VCaP (cell line): ENCODE measurements around the gene UPF2.
"Not testable (repeated sequence)": the region's sequence is repeated elsewhere in the genome, so short reads cannot be mapped to it uniquely, and the experiment has no call there.

Experiments
- H3K27ac ChIP-seq: fragments of 450-650 bp; 2 replicates; pipeline ENCODE4 v1.5.1; 2017
- TF ChIP-seq, protein P1 (sequence below): fragments of 450-650 bp; conservative IDR thresholded peaks from 2 replicates; pipeline ENCODE4 v1.5.1; 2017; ENCODE audit warnings: mild to moderate bottlenecking, moderate library complexity

The UPF2 gene

DNA sequence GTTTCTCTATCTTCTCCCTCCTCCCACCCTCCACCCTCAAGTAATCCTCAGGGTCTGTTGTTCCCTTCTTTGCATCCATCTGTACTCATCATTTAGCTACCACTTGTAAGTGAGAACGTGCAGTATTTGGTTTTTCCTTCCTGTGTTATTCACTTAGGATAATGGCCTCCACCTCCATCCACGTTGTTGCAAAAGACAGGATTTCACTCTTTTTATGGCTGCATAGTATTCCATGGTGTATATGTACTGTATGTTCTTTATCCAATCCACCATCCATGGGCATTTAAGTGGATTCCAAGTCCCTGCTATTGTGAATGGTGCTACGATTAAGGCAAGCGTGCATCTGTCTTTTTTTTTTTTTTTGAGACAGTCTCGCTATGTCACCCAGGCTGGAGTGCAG is 147.0 kb downstream of the UPF2 start:
- TF ChIP-seq, protein P1, sequence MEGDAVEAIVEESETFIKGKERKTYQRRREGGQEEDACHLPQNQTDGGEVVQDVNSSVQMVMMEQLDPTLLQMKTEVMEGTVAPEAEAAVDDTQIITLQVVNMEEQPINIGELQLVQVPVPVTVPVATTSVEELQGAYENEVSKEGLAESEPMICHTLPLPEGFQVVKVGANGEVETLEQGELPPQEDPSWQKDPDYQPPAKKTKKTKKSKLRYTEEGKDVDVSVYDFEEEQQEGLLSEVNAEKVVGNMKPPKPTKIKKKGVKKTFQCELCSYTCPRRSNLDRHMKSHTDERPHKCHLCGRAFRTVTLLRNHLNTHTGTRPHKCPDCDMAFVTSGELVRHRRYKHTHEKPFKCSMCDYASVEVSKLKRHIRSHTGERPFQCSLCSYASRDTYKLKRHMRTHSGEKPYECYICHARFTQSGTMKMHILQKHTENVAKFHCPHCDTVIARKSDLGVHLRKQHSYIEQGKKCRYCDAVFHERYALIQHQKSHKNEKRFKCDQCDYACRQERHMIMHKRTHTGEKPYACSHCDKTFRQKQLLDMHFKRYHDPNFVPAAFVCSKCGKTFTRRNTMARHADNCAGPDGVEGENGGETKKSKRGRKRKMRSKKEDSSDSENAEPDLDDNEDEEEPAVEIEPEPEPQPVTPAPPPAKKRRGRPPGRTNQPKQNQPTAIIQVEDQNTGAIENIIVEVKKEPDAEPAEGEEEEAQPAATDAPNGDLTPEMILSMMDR, result no peak
- H3K27ac ChIP-seq, result no peak overlapping the region

DNA sequence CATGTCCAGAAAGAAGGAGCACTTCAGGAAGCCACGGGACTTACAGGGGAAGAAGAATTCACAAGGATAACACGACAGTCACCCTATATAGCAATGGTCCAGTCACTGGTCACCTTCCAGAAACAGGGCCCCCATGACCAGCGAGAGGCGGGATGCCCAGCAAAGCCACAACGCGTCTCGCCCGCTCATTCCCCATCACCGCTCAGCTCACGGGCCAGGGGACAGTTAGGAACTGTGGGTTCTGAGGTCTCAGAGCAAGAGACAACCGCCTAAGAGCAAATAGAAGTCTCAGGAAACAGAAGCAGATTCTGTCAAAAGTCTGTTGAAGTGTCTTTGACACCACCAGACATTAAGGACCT is 147.5 kb downstream of the UPF2 start:
- H3K27ac ChIP-seq, result no peak overlapping the region
- TF ChIP-seq, protein P1, result no peak

DNA sequence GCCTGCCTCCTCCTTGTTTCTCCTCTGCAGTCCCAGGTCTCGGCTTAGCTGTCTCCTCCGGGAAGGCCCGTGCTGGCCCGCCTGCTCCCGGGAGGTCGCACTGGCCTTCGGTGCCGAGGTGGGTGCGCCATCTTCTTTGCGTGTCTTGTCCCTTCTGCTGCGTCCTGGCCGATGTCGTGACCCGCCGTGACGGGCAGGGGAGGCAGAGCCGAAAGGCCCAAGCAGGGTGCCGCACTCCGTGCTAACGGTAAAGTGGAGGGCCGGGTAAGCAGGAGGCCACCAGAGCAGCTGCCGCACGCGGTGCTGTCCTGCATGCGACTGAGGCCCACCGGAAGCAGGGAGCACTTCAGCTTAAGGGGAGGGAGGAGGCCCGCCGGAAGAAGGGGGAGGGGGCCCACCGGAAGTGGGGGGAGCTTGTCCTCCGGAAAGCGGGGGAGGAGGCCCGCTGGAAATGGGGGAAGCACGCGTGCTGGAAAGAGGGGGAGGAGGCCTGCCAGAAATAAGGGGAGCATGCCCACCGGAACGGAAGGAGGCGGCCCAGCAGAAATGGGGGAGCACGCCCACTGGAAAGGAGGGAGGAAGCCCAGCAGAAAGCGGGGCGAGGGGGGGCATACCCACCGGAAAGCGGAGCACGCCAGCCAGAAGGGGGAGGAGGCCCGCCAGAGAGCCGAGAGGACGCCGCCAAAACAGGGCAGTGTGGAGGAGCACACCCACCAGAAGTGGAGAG is 148.1 kb downstream of the UPF2 start:
- no peak overlapping the region for H3K27ac ChIP-seq
- TF ChIP-seq, protein P1, result no peak

DNA sequence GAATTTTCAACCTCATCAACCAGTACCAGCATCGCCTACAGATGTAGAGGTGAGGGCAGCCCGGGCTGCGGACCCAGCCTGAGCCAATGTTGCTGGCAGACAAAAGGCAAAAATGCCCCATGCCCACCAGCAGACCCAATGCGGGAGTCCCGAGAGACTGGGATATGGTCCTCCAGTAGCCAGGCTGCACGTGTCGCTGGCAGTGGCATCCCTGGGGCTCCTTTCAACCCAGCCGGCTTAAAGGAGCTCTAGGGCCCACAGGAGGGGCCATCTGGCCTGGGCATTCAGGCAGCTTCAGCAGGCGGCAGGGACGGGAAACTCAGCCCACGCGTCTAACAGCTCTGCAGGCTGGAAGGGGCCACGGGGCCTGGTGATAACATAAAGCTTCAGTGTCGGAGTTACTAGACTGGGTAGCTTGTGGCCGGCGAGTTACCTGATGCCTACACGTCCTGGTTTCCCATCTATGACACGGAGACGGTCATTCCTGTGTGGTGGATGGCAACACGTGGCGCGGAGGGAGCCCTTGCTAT is 148.8 kb downstream of the UPF2 start:
- TF ChIP-seq, protein P1, result no peak
- no peak overlapping the region for H3K27ac ChIP-seq

DNA sequence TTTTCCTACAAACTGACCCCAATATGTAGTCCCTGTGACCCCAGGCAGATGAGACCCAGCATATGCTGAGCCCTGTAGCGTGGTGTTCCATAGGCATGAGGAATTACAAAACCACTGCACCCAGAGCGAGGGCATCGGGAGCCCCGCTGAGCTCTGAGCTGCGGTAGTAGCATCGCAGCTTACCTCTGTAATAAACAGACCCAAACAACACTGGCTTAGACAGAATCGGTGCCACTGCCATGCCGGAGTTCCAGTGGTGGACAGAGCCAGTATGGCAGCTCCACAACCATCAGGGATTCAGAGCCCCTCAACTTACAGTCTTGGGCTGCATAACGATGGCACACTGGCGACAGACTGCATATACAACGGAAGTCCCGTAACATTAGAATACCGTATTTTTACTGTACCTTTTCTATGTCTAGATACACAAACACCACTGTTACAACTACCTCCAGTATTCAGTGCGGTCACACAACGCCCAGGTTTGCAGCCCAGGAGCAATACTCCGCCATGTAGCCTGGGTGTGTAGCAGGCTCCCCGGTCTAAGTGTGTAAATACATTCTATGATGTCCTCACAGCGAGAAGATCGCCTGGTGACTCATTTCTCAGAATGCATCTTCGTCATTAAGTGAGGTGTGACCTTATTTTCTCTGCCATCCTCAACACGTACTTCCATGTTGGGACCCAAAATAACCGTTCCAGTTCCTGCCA is 150.7 kb downstream of the UPF2 start:
- no peak overlapping the region for H3K27ac ChIP-seq
- TF ChIP-seq, protein P1, result no peak

DNA sequence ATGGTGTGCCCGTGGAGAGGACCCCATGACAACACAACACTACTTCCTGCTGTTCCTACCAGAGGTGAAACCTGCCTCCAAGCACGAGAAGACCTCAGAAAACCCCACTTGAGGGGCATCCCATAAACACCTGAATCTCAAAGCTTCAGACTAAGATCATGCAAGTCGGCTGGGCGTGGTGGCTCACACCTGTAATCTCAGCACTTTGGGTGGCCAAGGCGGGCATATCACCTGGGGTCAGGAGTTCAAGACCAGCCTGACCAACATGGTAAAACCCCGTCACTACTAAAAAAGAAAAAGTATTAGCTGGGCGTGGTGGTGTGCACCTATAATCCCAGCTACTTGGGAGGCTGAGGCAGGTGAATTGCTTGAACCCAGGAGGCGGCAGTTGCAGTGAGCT is 153.3 kb downstream of the UPF2 start:
- H3K27ac ChIP-seq, result not testable (repeated sequence)

DNA sequence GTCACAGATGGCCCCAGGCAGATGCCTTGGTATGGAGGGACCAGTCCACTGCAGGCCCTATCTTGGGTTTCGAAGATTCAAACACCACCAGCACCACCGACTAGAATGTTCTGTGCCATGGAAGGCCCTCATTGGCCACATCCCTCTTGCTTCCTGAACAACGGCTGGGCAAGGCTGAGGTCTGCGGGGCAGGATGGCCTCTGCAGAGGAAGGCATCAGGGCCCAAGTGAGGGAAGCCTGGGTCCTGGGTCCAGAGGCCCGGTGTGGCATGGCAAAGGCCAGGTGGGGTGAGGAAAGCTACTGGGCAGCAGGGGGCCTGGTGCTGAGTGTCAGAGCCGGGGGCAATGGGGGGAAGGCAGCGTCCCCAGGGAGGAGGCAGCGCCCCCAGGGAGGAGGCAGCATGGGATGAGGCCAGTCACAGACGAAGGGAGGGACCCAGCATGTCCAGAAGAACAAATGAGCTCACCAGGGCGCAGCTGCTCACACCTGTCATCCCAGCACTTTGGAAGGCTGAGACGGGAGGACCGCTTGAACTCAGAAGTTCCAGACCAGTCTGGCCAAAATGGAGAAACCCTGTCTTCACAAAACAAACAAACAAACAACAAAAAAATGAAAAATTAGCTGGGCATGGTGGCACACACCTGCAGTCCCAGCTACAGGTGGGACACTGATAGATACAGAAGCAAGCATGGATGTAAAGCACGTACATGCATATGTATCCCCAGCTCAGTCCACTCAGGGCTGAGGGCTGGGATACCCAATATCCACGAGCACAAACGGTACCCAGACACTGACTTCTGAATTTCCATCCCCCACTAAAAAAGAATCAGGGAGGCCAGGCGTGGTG is 155.0 kb downstream of the UPF2 start:
- TF ChIP-seq, protein P1, result no peak
- H3K27ac ChIP-seq, result no peak overlapping the region
